ENCODE data around the gene TNFSF18.

TNFSF18 gene

GRCh38 chr1:173095632-173096031 is 44.9 kb upstream of the TNFSF18 start:
- H3K4me3 ChIP-seq (replicated peaks; ENCODE audit: insufficient read depth, low read length): no peak overlapping the region
- no peaks in the 10 kb centered on the region for H3K27me3 ChIP-seq (ENCODE audit: insufficient read depth, poor library complexity, severe bottlenecking)
- no peak overlapping the region for H3K27ac ChIP-seq (replicated peaks)
- no peak for TF ChIP-seq REST (IDR thresholded peaks at IDR 0.05; ENCODE audit: insufficient replicate concordance, low read depth)
- no peak for TF ChIP-seq GABPA (IDR thresholded peaks at IDR 0.05; ENCODE audit: low read depth)
- TF ChIP-seq POLR2AphosphoS5 (IDR thresholded peaks at IDR 0.05; ENCODE audit: low read depth): no peak
- TF ChIP-seq CTCF (IDR thresholded peaks at IDR 0.05; ENCODE audit: insufficient read depth, low read length): no peak
- TF ChIP-seq SPI1 (IDR thresholded peaks at IDR 0.05; ENCODE audit: borderline replicate concordance, low read depth): no peak
- no peak for DNase-seq (ENCODE audit: low read depth in 1 of 2, low spot score in 1 of 2)

GRCh38 chr1:173094541-173094940 is 43.8 kb upstream of the TNFSF18 start:
- TF ChIP-seq SPI1 (IDR thresholded peaks at IDR 0.05; ENCODE audit: borderline replicate concordance, low read depth) (no peak), GABPA (IDR thresholded peaks at IDR 0.05; ENCODE audit: low read depth) (no peak)
- Histone ChIP-seq H3K4me3 (replicated peaks; ENCODE audit: insufficient read depth, low read length) (no peak overlapping the region), H3K27ac (replicated peaks) (no peak overlapping the region), H3K27me3 (ENCODE audit: insufficient read depth, poor library complexity, severe bottlenecking) (no peaks in the 10 kb centered on the region)
- no peak for DNase-seq (ENCODE audit: low read depth in 1 of 2, low spot score in 1 of 2)

- Histone ChIP-seq H3K27ac (replicated peaks) (no peak overlapping the region), H3K4me3 (replicated peaks; ENCODE audit: insufficient read depth, low read length) (no peak overlapping the region), H3K27me3 (ENCODE audit: insufficient read depth, poor library complexity, severe bottlenecking) (no peaks in the 10 kb centered on the region)
- no peak for DNase-seq (ENCODE audit: low read depth in 1 of 2, low spot score in 1 of 2)
- TF ChIP-seq REST (IDR thresholded peaks at IDR 0.05; ENCODE audit: insufficient replicate concordance, low read depth) (no peak), GABPA (IDR thresholded peaks at IDR 0.05; ENCODE audit: low read depth) (no peak), SPI1 (IDR thresholded peaks at IDR 0.05; ENCODE audit: borderline replicate concordance, low read depth) (no peak), POLR2AphosphoS5 (IDR thresholded peaks at IDR 0.05; ENCODE audit: low read depth) (no peak), CTCF (IDR thresholded peaks at IDR 0.05; ENCODE audit: insufficient read depth, low read length) (no peak)
Observed at GRCh38 chr1:173093691-173094445, 43.1 kb upstream of the TNFSF18 start.

GRCh38 chr1:173084292-173084691 is 33.6 kb upstream of the TNFSF18 start:
- Histone ChIP-seq H3K27me3 (ENCODE audit: insufficient read depth, poor library complexity, severe bottlenecking) (no peaks in the 10 kb centered on the region), H3K4me3 (replicated peaks; ENCODE audit: insufficient read depth, low read length) (no peak overlapping the region), H3K27ac (replicated peaks) (no peak overlapping the region)
- no peak for TF ChIP-seq REST (IDR thresholded peaks at IDR 0.05; ENCODE audit: insufficient replicate concordance, low read depth)
- TF ChIP-seq POLR2AphosphoS5 (IDR thresholded peaks at IDR 0.05; ENCODE audit: low read depth): no peak
- no peak for DNase-seq (ENCODE audit: low read depth in 1 of 2, low spot score in 1 of 2)

Measured in HL-60 (cell line).